CD8-positive, alpha-beta memory T cell (primary cell): ENCODE results near the gene IER5L. TPM values are rescaled to one million over a fixed set of nuclear protein-coding genes. Genes with fewer than 3 reads are reported as not detected.

ENCODE experiments used
- CTCF ChIA-PET: fragments of 350-600 bp; sonication (Branson Sonifier 250); formaldehyde crosslinking; loops from one replicate; lab custom pipeline; 2021; ENCODE audit warnings: antibody characterized with exemption; lab: Charles Lee
- POLR2A ChIA-PET: fragments of 350-600 bp; sonication (Branson Sonifier 250); formaldehyde crosslinking; loops from one replicate; lab custom pipeline; 2021; ENCODE audit warnings: antibody characterized with exemption; lab: Charles Lee
- DNase-seq, 5 donors: peaks; one replicate each; pipeline versions ENCODE4 v3.0.0 to v3.0.0-alpha.2; 2020 to 2022; ENCODE audit warnings: mixed read lengths in 1 of 5
- H3K27ac ChIP-seq: one replicate; pipeline ENCODE4 v1.7.0; 2013; ENCODE audit warnings: low read depth, mild to moderate bottlenecking, low read length, moderate library complexity
- H3K27me3 ChIP-seq: 2 replicates; pipeline ENCODE4 v1.7.0; 2013; ENCODE audit warnings: low read length, mild to moderate bottlenecking; ENCODE audit not compliant: insufficient read depth, poor library complexity, severe bottlenecking
- H3K36me3 ChIP-seq: 2 replicates; pipeline ENCODE4 v1.7.0; 2013; ENCODE audit warnings: mild to moderate bottlenecking, low read length, moderate library complexity; ENCODE audit not compliant: insufficient read depth
- H3K4me1 ChIP-seq: 2 replicates; pipeline ENCODE4 v1.7.0; 2013; ENCODE audit warnings: mild to moderate bottlenecking, low read length, moderate library complexity; ENCODE audit not compliant: insufficient read depth
- H3K4me3 ChIP-seq: 2 replicates; pipeline ENCODE4 v1.7.0; 2013; ENCODE audit warnings: mild to moderate bottlenecking, low read length
- H3K9me3 ChIP-seq: 2 replicates; pipeline ENCODE4 v1.7.0; 2013; ENCODE audit warnings: mild to moderate bottlenecking, low read length
- H3K27ac Mint-ChIP-seq, 8 donors: one replicate each; pipeline ENCODE4 v1.8.0; 2020 to 2021; ENCODE audit warnings: mixed read lengths in 8 of 8, mild to moderate bottlenecking in 6 of 8, inconsistent platforms in 3 of 8, moderate library complexity in 3 of 8
- H3K27me3 Mint-ChIP-seq, 2 donors: one replicate each; pipeline ENCODE4 v1.8.0; 2020 to 2021; ENCODE audit warnings: mixed read lengths in 2 of 2, mild to moderate bottlenecking in 1 of 2, moderate library complexity in 1 of 2
- H3K36me3 Mint-ChIP-seq, 3 donors: one replicate each; pipeline ENCODE4 v1.8.0; 2020 to 2021; ENCODE audit warnings: mixed read lengths in 3 of 3, inconsistent platforms in 1 of 3, mild to moderate bottlenecking in 1 of 3
- H3K4me1 Mint-ChIP-seq, 3 donors: one replicate each; pipeline ENCODE4 v1.8.0; 2020 to 2021; ENCODE audit warnings: mixed read lengths in 3 of 3, inconsistent platforms in 1 of 3, mild to moderate bottlenecking in 1 of 3
- H3K4me3 Mint-ChIP-seq, 7 donors: one replicate each; pipeline ENCODE4 v1.8.0; 2020 to 2021; ENCODE audit warnings: mixed read lengths in 7 of 7, mild to moderate bottlenecking in 6 of 7, moderate library complexity in 4 of 7, inconsistent platforms in 2 of 7
- H3K9me3 Mint-ChIP-seq, 5 donors: one replicate each; pipeline ENCODE4 v1.8.0; 2020 to 2022; ENCODE audit warnings: mixed read lengths in 5 of 5, mild to moderate bottlenecking in 3 of 5, moderate library complexity in 2 of 5, inconsistent platforms in 1 of 5
- polyA plus RNA-seq: library from polyadenylated mRNA; unstranded; fragments of 300-500 nt; fragmentation: Illumina TruSeq; gene quantifications from one replicate; pipeline ENCODE4 v1.2.3, GENCODE V29; 2021
- total RNA-seq, 2 experiments: library from RNA; stranded (reverse); gene quantifications; one replicate each; pipeline ENCODE4 v1.2.3, GENCODE V29; 2021

Gene IER5L
- total and polyA plus RNA-seq, 3 experiments from 2014 or later, result 0.16 to 3.0 (median 2.8) TPM

GRCh38 chr9:129140397-129141065, 37.5 kb downstream of the IER5L start:
- H3K4me3 Mint-ChIP-seq, result peak overlapping the region; percentile 80 to 97 (median 87)
- H3K4me1 ChIP-seq, result peaks cover 38% of the 10 kb centered on the region
- peaks cover 0 to 47% (median 3%) of the 10 kb centered on the region in 3 donors for H3K36me3 Mint-ChIP-seq
- ChIA-PET POLR2A (interaction anchor here (0.7 to 2.9 kb wide), 6 partner anchors 38 to 485 kb away, joined by 3 to 14 read pairs (median 4); partner anchors contain the start of genes IER5L and NTMT1), CTCF (interaction anchor here (0.9 to 7.8 kb wide), 20 partner anchors 10 to 724 kb away, joined by 3 to 122 read pairs (median 6); partner anchors contain the start of genes ASB6, C9orf50, IER5L and MIGA2)
- peak overlapping the region; percentile 82 to 100 (median 94) for H3K27ac Mint-ChIP-seq
- DNase-seq, result no peak
- no peaks in the 10 kb centered on the region for H3K27me3 Mint-ChIP-seq
- H3K27ac ChIP-seq, result peak overlapping the region; percentile 95
- peak overlapping the region; percentile 61 for H3K4me3 ChIP-seq
- no peaks in the 10 kb centered on the region for H3K9me3 Mint-ChIP-seq
- no peaks in the 10 kb centered on the region for H3K27me3 ChIP-seq
- peaks cover 28 to 47% (median 29%) of the 10 kb centered on the region in 3 donors for H3K4me1 Mint-ChIP-seq
- peaks cover 21% of the 10 kb centered on the region for H3K36me3 ChIP-seq
- H3K9me3 ChIP-seq, result no peaks in the 10 kb centered on the region

GRCh38 chr9:129139993-129140396, 38.1 kb downstream of the IER5L start:
- peaks cover 0 to 49% (median 3%) of the 10 kb centered on the region in 3 donors for H3K36me3 Mint-ChIP-seq
- CTCF ChIA-PET, result interaction anchor here (0.9 to 7.8 kb wide), 23 partner anchors 10 to 724 kb away, joined by 3 to 122 read pairs (median 5); partner anchors contain the start of genes ASB6, C9orf50, IER5L and MIGA2
- peaks cover 38% of the 10 kb centered on the region for H3K4me1 ChIP-seq
- H3K36me3 ChIP-seq, result peaks cover 21% of the 10 kb centered on the region
- H3K27ac ChIP-seq, result peak overlapping the region; percentile 95
- no peaks in the 10 kb centered on the region for H3K9me3 Mint-ChIP-seq
- peaks cover 28 to 47% (median 29%) of the 10 kb centered on the region in 3 donors for H3K4me1 Mint-ChIP-seq
- peak overlapping the region; percentile 82 to 100 (median 94) for H3K27ac Mint-ChIP-seq
- no peaks in the 10 kb centered on the region for H3K27me3 ChIP-seq
- H3K9me3 ChIP-seq, result no peaks in the 10 kb centered on the region
- peak; percentile 65 to 86 (median 70) for DNase-seq
- H3K4me3 Mint-ChIP-seq, result peak overlapping the region; percentile 80 to 97 (median 87)
- POLR2A ChIA-PET, result interaction anchor here (0.6 to 2.9 kb wide), 8 partner anchors 38 to 586 kb away, joined by 3 to 14 read pairs (median 4); partner anchors contain the start of genes IER5L and NTMT1
- H3K4me3 ChIP-seq, result peak overlapping the region; percentile 61
- no peaks in the 10 kb centered on the region for H3K27me3 Mint-ChIP-seq

DNA sequence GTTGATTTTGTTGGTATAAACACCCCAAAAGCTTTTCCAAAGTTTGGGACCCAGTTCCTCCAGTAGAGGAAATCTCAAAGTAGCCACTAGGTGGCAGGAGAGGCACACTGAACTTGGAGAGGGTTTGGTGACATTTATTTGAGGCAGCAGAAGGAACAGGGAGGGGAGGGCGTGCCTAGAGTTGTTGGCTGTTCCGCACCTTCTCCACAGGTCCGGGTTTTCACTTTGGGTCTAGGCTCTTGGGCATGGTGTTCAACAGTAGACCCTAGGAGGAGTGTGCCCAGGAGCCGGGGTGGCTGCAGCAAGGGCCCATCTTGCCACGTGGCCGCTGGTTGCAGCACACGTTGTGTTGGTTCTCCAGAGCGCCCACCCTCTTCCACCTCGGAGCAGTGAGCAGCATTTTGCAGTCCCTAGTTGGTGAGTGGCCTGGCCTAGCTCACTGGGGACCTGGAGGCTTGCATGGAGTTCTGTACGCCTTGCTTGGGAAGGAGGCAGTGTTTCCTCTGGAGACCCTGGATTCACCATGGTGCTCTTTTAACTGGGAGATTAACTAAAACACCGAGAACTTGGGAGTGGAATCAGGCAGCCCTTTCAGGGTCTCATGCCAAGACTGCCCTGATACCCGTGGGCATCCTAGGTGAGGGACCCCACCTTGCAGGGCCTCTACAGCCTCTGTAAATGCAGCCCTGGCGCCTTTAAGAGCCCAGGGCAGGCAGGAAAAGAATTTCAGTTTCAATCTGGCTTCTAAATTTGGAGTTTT, 38.6 kb downstream of the IER5L start:
- H3K36me3 Mint-ChIP-seq, result peaks cover 0 to 54% (median 3%) of the 10 kb centered on the region in 3 donors
- Histone ChIP-seq H3K9me3 (no peaks in the 10 kb centered on the region), H3K27ac (peak overlapping the region; percentile 95), H3K4me3 (peak overlapping the region; percentile 61), H3K27me3 (no peaks in the 10 kb centered on the region), H3K4me1 (peaks cover 38% of the 10 kb centered on the region), H3K36me3 (peaks cover 21% of the 10 kb centered on the region)
- no peaks in the 10 kb centered on the region for H3K9me3 Mint-ChIP-seq
- CTCF ChIA-PET, result interaction anchor here (0.6 to 7.8 kb wide), 32 partner anchors 10 to 725 kb away, joined by 3 to 122 read pairs (median 5); partner anchors contain the start of genes C9orf50, IER5L, MIGA2 and NTMT1
- POLR2A ChIA-PET, result interaction anchor here (0.5 to 2.9 kb wide), 11 partner anchors 13 to 747 kb away, joined by 3 to 14 read pairs (median 3); partner anchors contain the start of genes IER5L and NTMT1
- peaks cover 28 to 47% (median 29%) of the 10 kb centered on the region in 3 donors for H3K4me1 Mint-ChIP-seq
- no peaks in the 10 kb centered on the region for H3K27me3 Mint-ChIP-seq
- H3K4me3 Mint-ChIP-seq, result peak overlapping the region; percentile 80 to 97 (median 87)
- peak; percentile 61 to 80 (median 73) for DNase-seq
- peak overlapping the region; percentile 82 to 100 (median 94) for H3K27ac Mint-ChIP-seq

DNA sequence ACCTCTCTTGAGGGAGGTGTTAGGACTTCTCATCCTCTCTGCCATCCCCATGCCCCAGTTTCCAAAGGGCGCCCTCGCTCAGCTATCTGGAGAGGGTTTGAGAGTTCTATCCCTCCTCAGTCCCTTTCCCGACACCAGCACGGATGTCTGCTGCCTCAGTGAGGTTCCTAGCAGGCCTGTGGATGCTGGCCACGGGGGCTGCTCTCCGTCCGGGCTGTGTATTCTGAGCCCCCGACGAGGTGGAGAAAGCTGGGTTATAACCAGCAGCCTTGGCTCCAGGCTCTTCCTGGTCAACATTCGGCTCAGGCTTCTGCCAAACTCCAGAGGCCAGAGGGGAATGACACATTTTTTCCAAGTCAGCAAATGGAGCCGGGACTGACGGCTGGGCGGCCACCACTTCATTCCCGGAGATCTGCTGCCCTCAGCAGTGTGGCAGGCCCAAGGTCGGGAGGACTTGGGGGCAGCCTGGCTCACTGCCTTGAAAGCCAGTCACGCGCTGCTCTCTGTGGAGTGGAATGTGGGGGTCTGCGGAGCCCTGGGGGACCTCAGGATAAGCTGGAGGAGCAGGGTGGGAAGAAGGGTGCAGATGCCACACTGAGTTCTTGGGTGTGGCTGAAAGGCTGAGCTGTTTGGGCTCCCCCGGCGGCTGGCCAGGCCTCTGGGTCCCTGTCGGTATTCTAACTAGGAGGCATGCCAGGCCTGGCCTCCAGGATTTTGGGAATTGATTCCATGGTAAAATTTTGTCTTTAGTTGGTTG, 39.4 kb downstream of the IER5L start:
- H3K9me3 ChIP-seq, result no peaks in the 10 kb centered on the region
- Mint-ChIP-seq H3K9me3 (no peaks in the 10 kb centered on the region), H3K4me3 (peak overlapping the region in 6 of 7 donors; percentile 44 to 92 (median 86)), H3K36me3 (peaks cover 0 to 53% (median 5%) of the 10 kb centered on the region in 3 donors), H3K4me1 (peaks cover 25 to 43% (median 29%) of the 10 kb centered on the region in 3 donors), H3K27me3 (no peaks in the 10 kb centered on the region), H3K27ac (peak overlapping the region in 7 of 8 donors; percentile 32 to 100 (median 92))
- peaks cover 38% of the 10 kb centered on the region for H3K4me1 ChIP-seq
- DNase-seq, result no peak
- no peak overlapping the region for H3K27ac ChIP-seq
- no peak overlapping the region for H3K4me3 ChIP-seq
- POLR2A ChIA-PET, result interaction anchor here (0.5 to 2.9 kb wide), 5 partner anchors 13 to 748 kb away, joined by 3 to 14 read pairs (median 3); partner anchors contain the start of gene NTMT1
- peaks cover 22% of the 10 kb centered on the region for H3K36me3 ChIP-seq
- H3K27me3 ChIP-seq, result no peaks in the 10 kb centered on the region
- CTCF ChIA-PET, result interaction anchor here (0.6 to 7.8 kb wide), 24 partner anchors 9 to 672 kb away, joined by 3 to 122 read pairs (median 5); partner anchors contain the start of genes C9orf50, IER5L, MIGA2 and NTMT1

DNA sequence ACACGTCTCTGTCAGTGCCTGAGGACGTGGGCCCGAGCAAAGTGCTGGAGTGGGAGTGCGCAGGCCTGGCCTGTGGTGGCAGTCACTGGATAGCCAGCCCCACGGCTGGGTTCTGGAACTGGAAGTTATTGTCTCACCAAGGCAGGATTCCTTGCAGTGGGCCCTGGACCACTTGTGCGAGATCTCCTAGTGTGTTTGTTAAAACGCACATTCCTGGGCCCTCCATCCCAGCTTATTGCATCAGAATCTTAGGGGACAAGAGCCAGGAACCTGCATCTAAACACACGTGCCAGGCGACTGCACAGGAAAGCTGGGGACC, 40.0 kb downstream of the IER5L start:
- peak overlapping the region in 2 of 8 donors; percentile 3 to 57 for H3K27ac Mint-ChIP-seq

GRCh38 chr9:129137292-129138143, 40.5 kb downstream of the IER5L start:
- Mint-ChIP-seq H3K4me3 (peak overlapping the region in 2 of 7 donors; percentile 34 to 36), H3K27ac (peak overlapping the region in 2 of 8 donors; percentile 36 to 57), H3K9me3 (no peaks in the 10 kb centered on the region), H3K36me3 (peaks cover 0 to 51% (median 8%) of the 10 kb centered on the region in 3 donors), H3K27me3 (no peaks in the 10 kb centered on the region), H3K4me1 (peaks cover 20 to 35% (median 22%) of the 10 kb centered on the region in 3 donors)
- Histone ChIP-seq H3K4me1 (peaks cover 30% of the 10 kb centered on the region), H3K36me3 (peaks cover 17% of the 10 kb centered on the region), H3K27ac (no peak overlapping the region), H3K9me3 (no peaks in the 10 kb centered on the region), H3K27me3 (no peaks in the 10 kb centered on the region), H3K4me3 (no peak overlapping the region)
- no peak for DNase-seq
- ChIA-PET CTCF (interaction anchor here (1.2 to 7.8 kb wide), 8 partner anchors 10 to 646 kb away, joined by 3 to 122 read pairs (median 6); partner anchors contain the start of genes C9orf50, IER5L and NTMT1), POLR2A (no interaction called here)

More for the DNA sequence above, 40.0 kb downstream of the IER5L start:
- CTCF ChIA-PET, result interaction anchor here (1.1 to 7.8 kb wide), 13 partner anchors 8 to 652 kb away, joined by 3 to 122 read pairs (median 7); partner anchors contain the start of genes C9orf50, IER5L and NTMT1
- no peak overlapping the region for H3K27ac ChIP-seq
- H3K4me3 ChIP-seq, result no peak overlapping the region
- H3K4me3 Mint-ChIP-seq, result peak overlapping the region in 1 of 7 donors; percentile 36
- H3K36me3 ChIP-seq, result peaks cover 19% of the 10 kb centered on the region
- H3K9me3 ChIP-seq, result no peaks in the 10 kb centered on the region
- H3K4me1 ChIP-seq, result peaks cover 36% of the 10 kb centered on the region
- H3K4me1 Mint-ChIP-seq, result peaks cover 25 to 40% (median 28%) of the 10 kb centered on the region in 3 donors
- POLR2A ChIA-PET, result interaction anchor here (2.9 kb wide), 1 partner anchor 487 kb away, joined by 14 read pairs; the partner anchor contains the start of gene NTMT1
- no peaks in the 10 kb centered on the region for H3K27me3 Mint-ChIP-seq
- H3K27me3 ChIP-seq, result no peaks in the 10 kb centered on the region
- DNase-seq, result no peak
- H3K9me3 Mint-ChIP-seq, result no peaks in the 10 kb centered on the region
- peaks cover 0 to 55% (median 8%) of the 10 kb centered on the region in 3 donors for H3K36me3 Mint-ChIP-seq
